GM21723 (cell line): ENCODE measurements around the gene ASGR1.
A peak's percentile ranks its signal among the peaks of the same experiment; 100 is the strongest.

Experiments
- ATAC-seq: cut with Tn5 transposase; IDR thresholded peaks from one replicate; pipeline ENCODE4 v1.9.1; 2021; ENCODE audit warnings: mild to moderate bottlenecking, moderate library complexity; ENCODE audit not compliant: unreplicated experiment

ASGR1 gene

GRCh38 chr17:7216242-7217112 is 37.3 kb upstream of the ASGR1 start:
- ATAC-seq, result no peak

GRCh38 chr17:7215652-7216180 is 36.5 kb upstream of the ASGR1 start:
- no peak for ATAC-seq

GRCh38 chr17:7215136-7215638 is 36.0 kb upstream of the ASGR1 start:
- no peak for ATAC-seq

- peak; percentile 69 for ATAC-seq
Measured at GRCh38 chr17:7214300-7215135, 35.3 kb upstream of the ASGR1 start.

- no peak for ATAC-seq
Measured at GRCh38 chr17:7213895-7214299, 34.7 kb upstream of the ASGR1 start.

- ATAC-seq, result no peak
Measured at GRCh38 chr17:7211491-7212273, 32.5 kb upstream of the ASGR1 start.

GRCh38 chr17:7208754-7209460 is 29.7 kb upstream of the ASGR1 start:
- ATAC-seq, result no peak

- no peak for ATAC-seq
Measured at GRCh38 chr17:7208027-7208571, 28.9 kb upstream of the ASGR1 start.

GRCh38 chr17:7207120-7208001 is 28.2 kb upstream of the ASGR1 start:
- no peak for ATAC-seq

GRCh38 chr17:7205561-7205960 is 26.4 kb upstream of the ASGR1 start:
- ATAC-seq, result no peak

GRCh38 chr17:7204828-7205461 is 25.8 kb upstream of the ASGR1 start:
- ATAC-seq, result peak; percentile 80

GRCh38 chr17:7204336-7204735 is 25.2 kb upstream of the ASGR1 start:
- ATAC-seq, result no peak

- ATAC-seq, result no peak
Measured at GRCh38 chr17:7203391-7203790, 24.2 kb upstream of the ASGR1 start.

GRCh38 chr17:7196651-7197401 is 17.7 kb upstream of the ASGR1 start:
- ATAC-seq, result no peak

- no peak for ATAC-seq
Measured at GRCh38 chr17:7195971-7196370, 16.8 kb upstream of the ASGR1 start.

GRCh38 chr17:7192271-7192937 is 13.2 kb upstream of the ASGR1 start:
- ATAC-seq, result no peak
